Suprapubic skin (tissue), 4 donors: ENCODE results near the gene GATA1.

Source experiments
- EP300 ChIP-seq: sonication (generic); formaldehyde crosslinking; IDR thresholded peaks from one replicate; pipeline ENCODE4 v1.6.1; 2017; ENCODE audit warnings: antibody characterized with exemption
- POLR2A ChIP-seq, 2 donors: fragments of 450-650 bp; IDR thresholded peaks; one replicate each; pipeline ENCODE4 v1.6.1; 2017; ENCODE audit warnings: antibody characterized with exemption in 2 of 2, mild to moderate bottlenecking in 2 of 2, moderate library complexity in 2 of 2
- POLR2AphosphoS5 ChIP-seq, 3 donors: sonication (generic); formaldehyde crosslinking; IDR thresholded peaks; one replicate each; pipeline ENCODE4 v1.6.1; 2017; ENCODE audit warnings: antibody characterized with exemption in 3 of 3
- TF ChIP-seq, protein P1 (sequence below), 2 donors: fragments of 200-600 bp in 1 of 2; fragments of 450-650 bp in 1 of 2; sonication (generic) in 1 of 2; IDR thresholded peaks; one replicate each; pipeline ENCODE4 v1.5.1; 2016 to 2019; ENCODE audit warnings: antibody characterized with exemption in 2 of 2, mild to moderate bottlenecking in 1 of 2, moderate library complexity in 1 of 2

- TF ChIP-seq, protein P1, sequence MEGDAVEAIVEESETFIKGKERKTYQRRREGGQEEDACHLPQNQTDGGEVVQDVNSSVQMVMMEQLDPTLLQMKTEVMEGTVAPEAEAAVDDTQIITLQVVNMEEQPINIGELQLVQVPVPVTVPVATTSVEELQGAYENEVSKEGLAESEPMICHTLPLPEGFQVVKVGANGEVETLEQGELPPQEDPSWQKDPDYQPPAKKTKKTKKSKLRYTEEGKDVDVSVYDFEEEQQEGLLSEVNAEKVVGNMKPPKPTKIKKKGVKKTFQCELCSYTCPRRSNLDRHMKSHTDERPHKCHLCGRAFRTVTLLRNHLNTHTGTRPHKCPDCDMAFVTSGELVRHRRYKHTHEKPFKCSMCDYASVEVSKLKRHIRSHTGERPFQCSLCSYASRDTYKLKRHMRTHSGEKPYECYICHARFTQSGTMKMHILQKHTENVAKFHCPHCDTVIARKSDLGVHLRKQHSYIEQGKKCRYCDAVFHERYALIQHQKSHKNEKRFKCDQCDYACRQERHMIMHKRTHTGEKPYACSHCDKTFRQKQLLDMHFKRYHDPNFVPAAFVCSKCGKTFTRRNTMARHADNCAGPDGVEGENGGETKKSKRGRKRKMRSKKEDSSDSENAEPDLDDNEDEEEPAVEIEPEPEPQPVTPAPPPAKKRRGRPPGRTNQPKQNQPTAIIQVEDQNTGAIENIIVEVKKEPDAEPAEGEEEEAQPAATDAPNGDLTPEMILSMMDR (IDR thresholded peaks at IDR 0.05): no peak
- no peak for TF ChIP-seq POLR2A (IDR thresholded peaks at IDR 0.05)
- no peak for TF ChIP-seq POLR2AphosphoS5 (IDR thresholded peaks at IDR 0.05)
- TF ChIP-seq EP300: no peak
Observed at GRCh38 chrX:48770296-48770695, 16.1 kb upstream of the GATA1 start.
